Measurements from ENCODE around the gene LRIG3. TPM values are rescaled to one million over a fixed set of nuclear protein-coding genes. Genes with fewer than 3 reads are reported as not detected.

The LRIG3 gene
- total and polyA plus RNA-seq, 9 of the 15 experiments (the other 6 are each of a cell fraction or from before 2014, with no cell fraction given) = 0.18 TPM; not detected in 8

- ChIA-PET POLR2A (no interaction called here), CTCF (ENCODE audit: low intra/inter-chr PET ratio) (no interaction called here)
- Histone ChIP-seq H3K4me3 (no peak overlapping the region), H3K79me2 (ENCODE audit: control insufficient read depth, insufficient read depth, low read length) (no peaks in the 10 kb centered on the region), H3K9me3 (replicated peaks; ENCODE audit: control insufficient read depth, insufficient read depth, low read depth, low read length) (no peaks in the 10 kb centered on the region), H3K36me3 (ENCODE audit: control insufficient read depth, insufficient read depth, low read length) (no peaks in the 10 kb centered on the region), H3K4me1 (replicated peaks in 1 of 2; ENCODE audit: control insufficient read depth in 2 of 2, insufficient read depth in 2 of 2, low read length in 2 of 2) (no peaks in the 10 kb centered on the region), H3K9me1 (ENCODE audit: control insufficient read depth, insufficient read depth, low read length) (no peaks in the 10 kb centered on the region), H3K9ac (ENCODE audit: insufficient read depth in 1 of 2, low read depth in 2 of 2, low read length in 2 of 2) (no peak overlapping the region), H4K20me1 (replicated peaks; ENCODE audit: control insufficient read depth, insufficient read depth, low read length) (no peaks in the 10 kb centered on the region), H3K27me3 (ENCODE audit: control insufficient read depth in 2 of 2, insufficient read depth in 2 of 2, low read length in 2 of 2) (no peaks in the 10 kb centered on the region), H3K27ac (ENCODE audit: extremely low read depth, low read depth, low read length) (no peak overlapping the region), H2AFZ (ENCODE audit: low read depth, low read length) (no peak overlapping the region), H3K4me2 (ENCODE audit: insufficient read depth, low read length) (no peak overlapping the region)
- intact Hi-C loops (cut with micrococcal nuclease) (no loop called here), in situ Hi-C loops (cut with MboI) (no loop called here)
- no peak for FAIRE-seq
- DNase-seq (ENCODE audit: extremely low read depth in 1 of 4, low spot score in 3 of 4) = no peak
- ATAC-seq = no peak
- BruUV-seq (replicated peaks) = no TSS peak
- WGBS (ENCODE audit: insufficient coverage, low coverage, missing lambda C conversion rate) = 6% methylated on average over 7 of the region's 7 CpGs
- TF ChIP-seq SREBF1 (IDR thresholded peaks at IDR 0.05; ENCODE audit: borderline replicate concordance, low read depth, low read length) = no peak
- TF ChIP-seq CLOCK (CRISPR knock-in tag; IDR thresholded peaks at IDR 0.05; ENCODE audit: borderline replicate concordance) = no peak
- no peak for TF ChIP-seq ZNF644 (tag; IDR thresholded peaks at IDR 0.05; ENCODE audit: low read depth)
- TF ChIP-seq ZNF212 (CRISPR knock-in tag; IDR thresholded peaks at IDR 0.05) = no peak
- TF ChIP-seq DNMT1 (IDR thresholded peaks at IDR 0.05) = no peak
- no peak for TF ChIP-seq MCM3 (IDR thresholded peaks at IDR 0.05)
- no peak for TF ChIP-seq REST (IDR thresholded peaks at IDR 0.05; ENCODE audit: borderline replicate concordance)
- no peak for TF ChIP-seq REST (CRISPR knock-in tag; IDR thresholded peaks at IDR 0.05; ENCODE audit: low read depth)
- no peak for TF ChIP-seq CREM (IDR thresholded peaks at IDR 0.05; ENCODE audit: low read depth)
- no peak for TF ChIP-seq KHSRP (IDR thresholded peaks at IDR 0.05)
Measured at GRCh38 chr12:58880639-58881038, 39.7 kb downstream of the LRIG3 start.

Data from K562 (cell line).